Measurements from ENCODE around the gene OCA2.
"Not testable (repeated sequence)": the region's sequence is repeated elsewhere in the genome, so short reads cannot be mapped to it uniquely, and the experiment has no call there.

The OCA2 gene

GRCh38 chr15:27865926-27866325 is 233.2 kb downstream of the OCA2 start:
- DNase-seq = no peak

DNA sequence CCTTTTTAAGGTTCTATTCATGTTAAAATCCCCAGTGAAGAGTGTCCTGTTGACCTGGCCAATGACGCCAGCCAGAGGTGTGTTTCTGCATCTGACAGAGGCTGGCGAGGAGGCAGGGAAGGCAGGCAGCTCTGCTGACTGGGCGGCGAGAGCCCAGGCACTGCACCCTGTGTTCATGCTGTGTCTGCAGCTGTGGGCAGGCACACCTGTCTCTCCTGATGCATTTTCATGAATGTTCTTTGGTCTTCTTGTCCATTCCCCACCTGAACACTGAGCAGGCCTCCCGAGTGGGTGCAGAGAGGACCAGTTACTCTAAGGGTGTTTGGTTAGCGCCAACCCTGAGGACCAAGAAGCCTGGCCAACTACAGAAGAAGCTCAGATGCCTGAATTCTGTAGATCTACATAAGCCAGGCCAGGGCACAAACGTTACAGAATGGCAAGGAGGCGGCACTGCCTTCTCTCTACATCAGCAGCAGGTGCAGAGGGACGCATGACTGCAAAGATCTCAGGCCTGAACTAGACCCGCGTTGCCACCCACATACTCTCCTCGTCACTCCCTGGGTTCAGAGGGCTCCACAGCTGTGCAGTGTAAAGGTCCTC is 233.7 kb downstream of the OCA2 start:
- no peak for DNase-seq

DNA sequence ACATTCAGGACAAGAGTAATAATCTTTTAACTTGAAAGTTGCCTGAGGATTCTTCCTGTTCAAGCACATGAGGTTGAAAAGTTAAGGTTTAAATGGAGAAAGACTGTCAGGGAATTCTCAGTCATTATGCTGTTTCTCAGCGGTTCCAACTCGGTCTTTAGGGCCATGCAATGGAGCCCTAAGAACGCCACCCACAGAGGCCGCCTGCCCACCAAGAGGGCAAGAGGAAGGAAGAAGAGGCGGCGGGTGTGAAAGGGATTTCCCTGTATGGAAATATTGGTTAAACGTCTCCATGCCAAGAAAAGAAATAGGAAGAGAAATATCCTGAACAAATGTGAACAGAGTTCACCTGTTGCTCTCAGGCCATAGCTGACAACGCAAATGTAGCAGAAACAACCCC is 234.4 kb downstream of the OCA2 start:
- no peak for DNase-seq

DNA sequence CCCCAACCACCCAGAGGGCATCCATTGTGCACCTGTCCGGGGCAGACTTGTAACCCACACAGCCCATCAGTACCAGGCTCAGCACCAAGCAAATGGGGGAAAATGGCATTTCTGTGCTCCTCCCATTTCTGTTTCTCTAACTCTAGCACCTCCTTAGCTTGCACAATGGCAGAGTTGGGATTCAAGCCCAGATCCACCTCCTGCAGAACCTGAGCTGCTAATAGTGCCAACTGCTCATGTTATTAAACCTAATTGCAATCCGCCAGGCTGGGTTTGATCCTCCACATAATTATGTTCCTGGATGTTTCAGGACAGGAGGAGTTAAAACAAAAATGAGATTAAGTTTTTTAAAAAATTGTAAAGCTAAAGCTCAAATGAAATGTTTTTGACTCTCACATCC is 235.0 kb downstream of the OCA2 start:
- no peak for DNase-seq

GRCh38 chr15:27863000-27863399 is 236.1 kb downstream of the OCA2 start:
- DNase-seq = no peak

DNA sequence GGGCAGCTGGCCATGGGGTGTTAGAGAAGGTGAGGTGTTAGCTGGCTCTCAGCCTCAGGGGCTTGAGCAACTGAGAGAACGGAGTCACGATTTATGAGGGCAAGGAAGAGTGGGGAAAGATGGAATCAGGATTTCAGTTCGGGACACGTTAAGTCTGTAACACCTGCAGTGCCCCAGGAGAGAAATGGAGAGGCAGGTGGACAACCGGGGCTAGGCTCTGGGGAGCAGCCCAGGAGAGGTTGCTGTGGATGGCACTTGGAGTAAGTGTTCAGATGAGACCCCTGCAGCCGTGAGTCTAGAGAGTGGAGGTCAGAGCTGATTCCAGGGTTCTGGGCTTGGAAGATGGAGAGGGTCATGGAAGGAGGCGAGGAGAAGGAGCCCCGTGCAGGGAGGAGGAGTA is 237.9 kb downstream of the OCA2 start:
- DNase-seq = no peak

GRCh38 chr15:27855137-27855536 is 244.0 kb downstream of the OCA2 start:
- no peak for DNase-seq

DNA sequence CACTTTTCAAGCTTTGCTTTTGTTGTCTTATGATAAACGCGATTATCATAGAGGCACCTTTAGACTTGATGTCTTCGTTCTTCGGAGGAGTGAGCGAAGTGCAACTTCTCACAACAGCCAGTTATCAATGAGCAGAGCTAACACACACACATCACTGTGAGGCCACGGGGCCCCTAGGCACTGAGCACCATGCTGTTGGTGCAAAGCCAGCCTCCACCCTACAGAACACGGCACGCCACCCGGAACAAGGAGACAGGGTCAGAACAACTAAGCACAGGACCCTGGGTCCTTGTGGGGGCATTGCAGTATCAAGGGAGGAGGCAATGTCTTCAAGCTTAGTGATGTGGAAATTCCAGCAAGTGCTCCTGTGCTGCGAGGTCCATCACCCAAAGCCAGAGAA is 244.5 kb downstream of the OCA2 start:
- DNase-seq = no peak

DNA sequence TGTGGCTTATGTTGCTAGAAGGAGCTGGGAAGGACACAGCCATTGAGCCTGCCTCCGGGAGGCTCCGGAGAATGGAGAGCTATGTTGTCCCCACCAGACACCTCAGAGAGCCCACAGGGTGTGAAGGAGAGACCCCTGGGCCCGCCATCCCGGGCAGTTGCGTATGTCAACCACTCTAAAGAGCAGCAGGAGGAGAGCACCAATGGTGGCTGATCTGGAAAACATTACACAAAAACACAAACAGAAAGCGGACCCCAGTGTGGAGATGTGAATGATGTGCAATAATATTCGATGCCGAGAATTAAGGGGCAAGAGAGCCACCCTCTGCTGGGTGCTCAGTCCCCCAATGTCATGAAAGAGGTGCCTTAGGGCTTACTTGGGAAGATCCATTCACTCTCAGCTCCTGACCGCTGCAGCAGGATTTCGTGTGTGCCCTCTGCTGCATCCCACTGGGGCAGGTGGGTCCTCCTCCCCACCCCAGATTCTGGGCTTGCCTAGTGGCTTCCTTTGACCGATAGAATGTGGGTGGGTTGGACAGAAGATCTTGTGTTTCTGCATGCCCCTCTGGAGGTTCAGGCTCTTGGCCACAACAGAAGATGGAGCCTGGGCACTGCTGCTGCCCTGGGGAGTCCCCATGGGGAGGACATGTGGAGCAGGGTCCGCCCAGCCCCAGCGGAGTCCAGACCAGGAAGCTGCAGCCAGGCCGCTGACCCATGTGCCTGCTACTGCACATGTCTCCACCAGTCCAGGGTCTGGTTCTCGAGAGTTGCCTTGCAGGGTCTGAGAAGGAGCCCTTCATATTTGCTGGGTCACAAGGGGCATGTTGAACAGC is 245.3 kb downstream of the OCA2 start:
- no peak for DNase-seq

- DNase-seq = no peak
Observed at GRCh38 chr15:27851858-27852210, 247.3 kb downstream of the OCA2 start.

- DNase-seq = no peak
Observed at GRCh38 chr15:27850981-27851857, 247.9 kb downstream of the OCA2 start.

DNA sequence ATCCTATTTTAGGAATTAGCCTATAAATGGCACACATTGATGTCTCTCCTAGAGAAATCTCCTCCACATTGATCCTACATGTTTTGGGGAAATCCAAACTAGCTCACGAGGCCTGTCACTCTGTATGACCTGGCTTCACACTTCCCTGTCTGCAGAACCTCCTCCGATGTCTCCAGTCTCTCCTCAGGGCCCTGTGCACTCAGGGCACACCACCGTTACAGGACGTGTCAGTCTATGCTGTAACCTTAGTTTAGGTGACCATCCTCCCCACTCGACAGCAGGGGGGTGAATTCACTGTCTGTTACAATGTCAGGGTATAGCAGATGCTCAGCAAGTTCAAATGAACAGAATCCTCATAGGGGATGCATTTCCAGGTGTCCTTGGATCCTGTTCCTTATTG is 249.1 kb downstream of the OCA2 start:
- no peak for DNase-seq

DNA sequence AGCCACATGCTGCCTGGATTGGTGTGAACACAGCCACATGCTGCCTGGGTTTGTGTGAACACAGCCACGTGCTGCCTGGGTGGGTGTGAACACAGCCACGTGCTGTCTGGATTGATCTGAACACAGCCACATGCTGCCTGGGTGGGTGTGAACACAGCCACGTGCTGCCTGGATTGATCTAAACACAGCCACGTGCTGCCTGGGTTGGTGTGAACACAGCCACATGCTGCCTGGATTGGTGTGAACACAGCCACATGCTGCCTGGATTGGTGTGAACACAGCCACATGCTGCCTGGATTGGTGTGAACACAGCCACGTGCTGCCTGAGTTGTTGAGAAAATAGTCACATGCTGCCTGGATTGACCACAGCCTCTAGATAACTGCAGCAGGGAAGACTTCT is 250.2 kb downstream of the OCA2 start:
- DNase-seq = not testable (repeated sequence)

DNA sequence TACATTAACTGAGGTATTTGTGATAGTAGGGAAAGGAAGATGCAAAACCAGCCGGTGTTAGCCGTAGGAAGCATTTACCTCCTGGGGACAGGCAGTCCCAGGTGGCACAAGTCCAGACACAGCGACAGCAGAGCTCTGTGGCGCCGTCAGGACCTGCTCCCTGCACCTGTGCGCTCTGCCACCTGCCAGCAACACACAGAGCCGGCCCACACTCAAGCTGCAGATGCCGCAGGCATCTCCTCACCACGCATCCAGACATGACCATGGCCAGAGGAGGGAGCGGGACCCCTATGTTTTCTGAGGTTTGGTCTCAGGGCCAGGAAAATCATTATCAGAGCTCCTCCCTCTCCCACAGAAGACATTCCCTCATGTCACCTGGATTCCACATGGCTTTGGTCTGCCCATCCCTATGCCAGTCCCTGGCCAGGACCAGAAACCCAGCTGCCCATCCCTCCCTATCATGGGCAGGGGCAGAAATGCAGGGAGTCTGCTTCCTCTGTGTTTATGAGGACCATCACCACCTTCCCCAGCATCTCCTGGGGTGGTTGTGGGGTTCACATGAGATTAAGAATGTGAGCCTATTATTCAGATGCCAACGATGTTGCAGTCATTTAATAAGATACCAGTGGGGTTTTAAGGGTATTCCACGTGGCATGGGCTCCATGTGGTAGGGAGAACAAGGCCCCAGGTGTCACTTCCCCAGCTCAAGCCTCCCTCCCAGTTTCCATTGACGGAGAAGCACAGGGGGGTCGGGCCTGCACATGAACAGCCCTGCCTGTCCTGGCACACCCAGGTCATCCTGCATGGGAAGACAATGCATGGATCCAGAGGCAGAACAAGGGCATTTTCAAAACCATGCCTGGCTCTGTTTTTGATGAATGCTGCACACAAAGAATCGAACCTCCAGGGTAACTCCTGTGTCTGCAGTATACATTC is 251.1 kb downstream of the OCA2 start:
- DNase-seq = no peak

DNA sequence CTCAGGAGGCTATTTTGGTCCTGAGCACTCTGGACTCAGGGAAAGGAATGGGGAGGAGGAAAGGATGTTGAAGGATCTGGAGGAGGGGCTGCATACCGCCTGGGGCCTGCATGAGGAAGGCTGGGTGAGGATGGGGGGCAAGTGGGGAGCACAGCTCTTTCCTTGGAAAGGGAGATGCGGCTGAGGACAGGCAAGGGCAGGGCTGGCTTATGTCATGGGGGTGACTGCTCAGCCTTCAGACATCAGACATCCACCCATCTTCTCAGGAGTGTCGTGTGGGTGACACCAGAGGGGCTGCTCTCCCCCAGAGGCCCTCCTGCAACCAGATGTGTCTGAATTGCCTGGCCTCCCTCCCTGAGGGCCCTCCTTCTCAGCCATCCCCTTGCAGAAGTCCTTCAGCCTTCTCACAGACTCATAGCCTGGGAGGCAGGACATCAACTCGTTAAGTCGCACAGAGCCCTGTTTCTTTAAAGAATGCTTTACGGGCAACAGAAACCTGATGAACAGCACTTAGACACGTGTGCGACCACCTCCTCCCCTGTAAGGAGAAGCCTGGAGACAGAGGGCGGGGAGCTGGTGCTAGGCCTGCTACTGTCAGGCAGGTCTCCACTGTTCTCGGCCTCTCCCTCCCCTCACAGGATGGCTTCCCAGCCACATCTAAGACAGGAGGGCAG is 252.3 kb downstream of the OCA2 start:
- DNase-seq = no peak

DNA sequence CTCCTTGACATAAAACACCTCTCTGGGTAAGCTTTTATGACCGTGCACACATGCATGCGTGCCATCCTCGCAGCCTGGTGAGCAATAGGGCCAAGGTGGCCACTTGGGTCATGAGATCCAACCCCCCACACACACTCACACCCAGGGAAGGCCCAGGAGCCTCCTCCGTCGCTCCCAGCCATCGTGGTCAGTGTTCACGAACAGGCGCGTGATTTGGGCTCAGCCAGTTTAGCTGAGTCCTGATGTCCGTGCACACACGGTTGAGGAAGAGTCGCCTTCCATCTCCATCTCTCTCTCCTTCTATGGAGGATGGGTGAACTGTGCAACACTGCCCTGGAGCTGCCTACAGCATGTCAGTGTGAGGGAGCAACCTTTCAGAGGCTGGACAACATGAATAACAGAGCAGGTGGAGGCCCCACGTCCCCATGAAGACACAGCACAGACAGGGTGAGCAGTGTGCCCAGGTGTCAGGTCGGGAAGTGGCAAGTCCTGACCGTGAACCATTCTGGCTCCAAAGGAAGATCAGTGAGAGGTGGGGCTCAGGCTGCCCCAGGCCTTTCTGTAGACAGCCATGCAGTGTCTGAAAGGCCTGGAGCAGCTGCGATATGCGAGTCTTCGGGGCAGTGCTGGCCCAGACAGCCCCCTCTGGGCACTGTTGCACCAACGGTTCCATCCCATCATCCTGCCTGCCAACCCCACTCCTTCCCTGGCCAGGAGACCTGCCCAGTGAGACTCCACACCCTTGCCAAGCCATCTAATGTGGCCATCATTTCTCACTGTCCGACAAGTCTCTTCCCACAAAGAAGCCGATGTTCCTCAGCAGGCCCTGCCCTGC is 253.4 kb downstream of the OCA2 start:
- no peak for DNase-seq

DNA sequence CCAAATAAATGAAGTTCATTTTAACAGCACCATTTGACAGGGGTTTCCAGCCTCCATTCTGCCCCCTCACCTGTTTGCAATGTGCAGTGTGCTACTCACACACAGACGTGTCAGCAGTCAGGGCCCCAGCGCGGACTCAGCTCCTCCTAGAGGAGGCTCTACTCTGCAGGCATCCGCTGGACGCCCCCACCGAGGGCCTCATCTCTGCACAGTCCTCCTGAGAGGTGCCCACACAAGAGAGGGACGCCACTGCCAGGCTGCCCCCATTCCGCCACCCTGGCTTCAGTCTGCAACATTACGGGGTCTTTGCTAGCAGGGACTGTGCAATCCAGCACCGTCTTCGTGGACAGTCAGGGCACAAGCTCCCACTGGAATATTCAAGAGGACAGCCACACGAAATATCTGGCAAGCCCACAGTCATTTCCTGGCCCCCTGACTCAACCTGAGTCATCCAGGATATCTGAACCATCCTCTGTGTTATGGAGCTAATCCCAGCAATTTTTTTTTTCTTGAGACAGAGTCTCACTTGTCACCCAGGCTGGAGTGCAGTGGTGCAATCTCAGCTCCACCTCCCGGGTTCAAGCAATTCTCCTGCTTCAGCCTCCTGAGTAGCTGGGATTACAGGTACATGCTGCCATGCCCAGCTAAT is 255.0 kb downstream of the OCA2 start:
- DNase-seq = no peak

GRCh38 chr15:27843146-27843545 is 256.0 kb downstream of the OCA2 start:
- no peak for DNase-seq

DNA sequence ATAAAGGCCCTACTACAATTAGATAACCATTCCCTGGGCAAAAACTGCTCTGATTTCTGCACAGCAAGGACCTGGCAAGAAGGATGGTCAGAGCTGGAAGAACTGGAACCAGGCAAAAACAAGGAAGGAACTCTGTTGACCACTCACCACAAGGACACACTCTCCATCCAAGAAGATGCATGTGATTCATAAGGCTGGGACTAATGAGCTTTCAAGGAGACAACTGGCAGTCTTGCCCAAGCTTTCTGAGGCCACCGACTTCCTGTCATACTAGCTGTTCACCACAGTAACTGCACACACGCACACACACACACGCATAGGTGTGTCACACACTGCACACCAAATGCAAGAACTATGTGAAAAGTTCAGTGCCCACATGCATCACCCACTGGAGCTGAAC is 256.6 kb downstream of the OCA2 start:
- DNase-seq = no peak

- DNase-seq = no peak
Observed at GRCh38 chr15:27835233-27835939, 263.7 kb downstream of the OCA2 start.
